Thyroid gland (tissue), 4 donors: ENCODE measurements around the gene STAT2. TPM values are rescaled to one million over a fixed set of nuclear protein-coding genes. Genes with fewer than 3 reads are reported as not detected.

ENCODE experiments used
- DNase-seq, 2 donors: peaks; one replicate each; pipeline ENCODE4 v3.0.0-alpha.2; 2019
- H3K27ac ChIP-seq, 3 donors: fragments of 200-600 bp; sonication (generic); 1 replicate in 2 of 3; 2 replicates in 1 of 3; pipeline ENCODE4 v1.5.1; 2016 to 2019; ENCODE audit warnings: mild to moderate bottlenecking in 1 of 3, moderate library complexity in 1 of 3
- H3K27me3 ChIP-seq: fragments of 200-600 bp; sonication (generic); one replicate; pipeline ENCODE4 v1.5.1; 2019
- H3K36me3 ChIP-seq, 2 donors: fragments of 200-600 bp; sonication (generic); one replicate each; pipeline ENCODE4 v1.5.1; 2016 to 2019
- H3K4me1 ChIP-seq, 2 donors: fragments of 200-600 bp; sonication (generic); one replicate each; pipeline ENCODE4 v1.5.1; 2017 to 2019
- H3K4me3 ChIP-seq, 3 donors: fragments of 200-600 bp; sonication (generic); replicated peaks in 1 of 3; 1 replicate in 2 of 3; 2 replicates in 1 of 3; pipeline ENCODE4 v1.5.1; 2016; ENCODE audit warnings: mild to moderate bottlenecking in 1 of 3
- H3K9me3 ChIP-seq: fragments of 200-600 bp; sonication (generic); one replicate; pipeline ENCODE4 v1.5.1; 2017
- POLR2A ChIP-seq, 2 donors: fragments of 450-650 bp; IDR thresholded peaks; one replicate each; pipeline ENCODE4 v1.6.1; 2017; ENCODE audit warnings: antibody characterized with exemption in 2 of 2, mild to moderate bottlenecking in 2 of 2, moderate library complexity in 1 of 2
- WGBS, 2 donors: methylation state at CpG; one replicate each; pipeline ENCODE4 v1.1.5; 2017; 5-methylcytosine and 5-hydroxymethylcytosine counted together
- intact Hi-C: fragments of 100-400 bp; cut with DNase I; formaldehyde crosslinking; loops from one replicate; pipeline ENCODE4 v1.15.1; 2023
- small RNA-seq: library from RNA; depleted of rRNA; stranded (forward); fragments of <200 nt; gene quantifications from one replicate; pipeline ENCODE3, GENCODE V24; 2016
- total RNA-seq, 4 donors: library from RNA; depleted of rRNA; stranded (reverse); fragments of >200 nt; gene quantifications; one replicate each; pipeline ENCODE4 v1.2.3, GENCODE V29; 2016
- TF ChIP-seq, protein P1 (sequence below), 6 experiments: fragments of 200-600 bp in 3 of 6; fragments of 450-650 bp in 3 of 6; sonication (generic) in 3 of 6; IDR thresholded peaks; one replicate each; pipeline ENCODE4 v1.5.1; 2016 to 2019; ENCODE audit warnings: antibody characterized with exemption in 6 of 6, mild to moderate bottlenecking in 2 of 6, inconsistent platforms in 1 of 6, moderate library complexity in 1 of 6

The STAT2 gene
- total RNA-seq, 4 donors from 2014 or later, result 121 to 166 (median 146) TPM

DNA sequence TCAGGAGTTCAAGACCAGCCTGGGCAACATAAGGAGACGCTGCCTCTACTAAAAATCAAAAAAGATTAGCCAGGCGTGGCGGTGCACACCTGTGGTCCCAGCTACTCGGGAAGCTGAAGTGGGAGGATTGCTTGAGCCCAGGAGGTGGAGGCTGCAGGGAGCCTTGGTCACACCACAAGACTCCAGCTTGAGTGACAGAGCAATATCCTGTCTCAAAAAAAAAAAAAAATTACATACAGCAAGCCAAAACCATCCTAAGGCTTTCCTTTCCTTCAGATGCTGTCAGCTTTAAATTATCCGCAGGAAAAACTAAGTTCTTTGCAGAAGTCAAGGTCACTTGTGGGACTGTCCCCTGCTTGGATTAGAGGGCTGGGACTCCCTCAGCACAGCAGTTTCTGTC, 61.1 kb downstream of the STAT2 start:
- intact Hi-C loops, result loop anchor here (10.0 kb wide), 1 partner anchor 166 kb away; the partner anchor contains the start of gene SPRYD4
- no peak for DNase-seq
- WGBS, 2 donors, result 72 to 80% methylated on average over 5 of the region's 5 CpGs
- Histone ChIP-seq H3K4me1 (peaks cover 41 to 50% of the 10 kb centered on the region in 2 donors), H3K4me3 (peak overlapping the region in 2 of 3 donors; percentile 77 to 86), H3K9me3 (no peaks in the 10 kb centered on the region), H3K27me3 (no peaks in the 10 kb centered on the region), H3K27ac (no peak overlapping the region), H3K36me3 (no peaks in the 10 kb centered on the region)
- TF ChIP-seq POLR2A (IDR thresholded peaks at IDR 0.05), result no peak
- TF ChIP-seq, protein P1, sequence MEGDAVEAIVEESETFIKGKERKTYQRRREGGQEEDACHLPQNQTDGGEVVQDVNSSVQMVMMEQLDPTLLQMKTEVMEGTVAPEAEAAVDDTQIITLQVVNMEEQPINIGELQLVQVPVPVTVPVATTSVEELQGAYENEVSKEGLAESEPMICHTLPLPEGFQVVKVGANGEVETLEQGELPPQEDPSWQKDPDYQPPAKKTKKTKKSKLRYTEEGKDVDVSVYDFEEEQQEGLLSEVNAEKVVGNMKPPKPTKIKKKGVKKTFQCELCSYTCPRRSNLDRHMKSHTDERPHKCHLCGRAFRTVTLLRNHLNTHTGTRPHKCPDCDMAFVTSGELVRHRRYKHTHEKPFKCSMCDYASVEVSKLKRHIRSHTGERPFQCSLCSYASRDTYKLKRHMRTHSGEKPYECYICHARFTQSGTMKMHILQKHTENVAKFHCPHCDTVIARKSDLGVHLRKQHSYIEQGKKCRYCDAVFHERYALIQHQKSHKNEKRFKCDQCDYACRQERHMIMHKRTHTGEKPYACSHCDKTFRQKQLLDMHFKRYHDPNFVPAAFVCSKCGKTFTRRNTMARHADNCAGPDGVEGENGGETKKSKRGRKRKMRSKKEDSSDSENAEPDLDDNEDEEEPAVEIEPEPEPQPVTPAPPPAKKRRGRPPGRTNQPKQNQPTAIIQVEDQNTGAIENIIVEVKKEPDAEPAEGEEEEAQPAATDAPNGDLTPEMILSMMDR (IDR thresholded peaks at IDR 0.05), result no peak

DNA sequence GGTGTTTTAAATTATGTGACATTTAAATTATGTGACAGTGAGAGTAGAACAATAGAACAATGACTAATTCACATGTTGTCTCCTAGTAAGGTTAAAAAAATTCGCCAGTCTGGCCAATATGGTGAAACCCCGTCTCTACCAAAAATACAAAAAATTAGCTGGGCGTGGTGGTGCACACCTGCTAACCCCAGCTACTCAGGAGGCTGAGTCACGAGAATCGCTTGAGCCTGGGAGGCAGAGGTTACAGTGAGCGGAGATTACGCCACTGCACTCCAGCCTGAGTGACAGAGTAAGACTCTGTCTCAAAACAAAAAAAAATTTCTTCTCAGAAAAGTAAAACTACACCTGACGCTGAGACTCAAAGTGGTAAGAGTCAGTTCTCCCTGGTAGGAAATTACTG, 62.5 kb downstream of the STAT2 start:
- Histone ChIP-seq H3K27ac (no peak overlapping the region), H3K4me1 (peaks cover 36 to 43% of the 10 kb centered on the region in 2 donors), H3K36me3 (no peaks in the 10 kb centered on the region), H3K4me3 (no peak overlapping the region), H3K9me3 (no peaks in the 10 kb centered on the region), H3K27me3 (no peaks in the 10 kb centered on the region)
- WGBS, 2 donors, result 91 to 94% methylated on average over 8 of the region's 8 CpGs
- no peak for DNase-seq
- TF ChIP-seq, protein P1 (IDR thresholded peaks at IDR 0.05), result no peak
- no peak for TF ChIP-seq POLR2A (IDR thresholded peaks at IDR 0.05)
- intact Hi-C loops, result loop anchor here (10.0 kb wide), 1 partner anchor 167 kb away; the partner anchor contains the start of gene SPRYD4

- intact Hi-C loops, result loop anchor here (10.0 kb wide), 1 partner anchor 169 kb away; the partner anchor contains the start of gene SPRYD4
- Histone ChIP-seq H3K4me3 (no peak overlapping the region), H3K27me3 (no peaks in the 10 kb centered on the region), H3K36me3 (no peaks in the 10 kb centered on the region), H3K27ac (no peak overlapping the region), H3K9me3 (no peaks in the 10 kb centered on the region), H3K4me1 (peaks cover 28 to 44% of the 10 kb centered on the region in 2 donors)
- WGBS, 2 donors, result 73 to 82% methylated on average over 5 of the region's 5 CpGs
- DNase-seq, result no peak
- no peak for TF ChIP-seq POLR2A (IDR thresholded peaks at IDR 0.05)
- TF ChIP-seq, protein P1 (IDR thresholded peaks at IDR 0.05), result no peak
Observed at GRCh38 chr12:56296295-56296694, 63.6 kb downstream of the STAT2 start.

DNA sequence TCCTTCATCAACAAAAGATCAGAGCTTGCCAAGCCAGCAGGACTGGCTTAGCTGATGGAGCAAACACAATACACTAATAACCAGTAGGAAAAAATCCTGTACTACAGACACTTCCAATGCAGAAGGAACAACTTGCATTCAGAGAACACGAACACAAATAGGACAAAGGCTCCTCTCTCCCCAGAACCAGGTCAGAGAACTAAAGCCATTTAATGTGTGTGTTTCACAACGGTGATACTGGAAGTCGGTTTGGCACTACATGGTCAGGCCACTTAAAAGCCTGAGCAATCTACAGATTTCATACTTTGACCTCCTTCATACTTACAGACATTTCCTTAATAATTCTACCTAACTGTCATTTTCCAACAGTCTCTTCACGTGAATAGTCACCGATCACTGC, 66.1 kb downstream of the STAT2 start:
- peaks cover 15 to 36% of the 10 kb centered on the region in 2 donors for H3K4me1 ChIP-seq
- H3K27me3 ChIP-seq, result no peaks in the 10 kb centered on the region
- TF ChIP-seq POLR2A (IDR thresholded peaks at IDR 0.05), result no peak
- TF ChIP-seq, protein P1 (IDR thresholded peaks at IDR 0.05), result no peak
- H3K9me3 ChIP-seq, result no peaks in the 10 kb centered on the region
- DNase-seq, result no peak
- WGBS, 2 donors, result 82 to 96% methylated on average over 5 of the region's 5 CpGs
- intact Hi-C loops, result loop anchor here (10.0 kb wide), 1 partner anchor 171 kb away; the partner anchor contains the start of gene SPRYD4
- H3K27ac ChIP-seq, result no peak overlapping the region
- H3K4me3 ChIP-seq, result no peak overlapping the region
- peaks cover 0 to 2% of the 10 kb centered on the region in 2 donors for H3K36me3 ChIP-seq

Small RNA genes lying within 50 kb of the gene (small RNA-seq; reads per million reads assigned to genes)
- not detected for gene RNU7-40P

Other genes with a start within 250 kb of the STAT2 start
- 1,000 to 10,000 TPM; 1,344 to 2,817 (median 2,330) TPM for gene RPL41, start 243.5 kb downstream of the STAT2 start, total RNA-seq
- 1 to 10 TPM; 4.7 to 7.7 (median 5.6) TPM for gene ZC3H10, start 241.8 kb downstream of the STAT2 start, total RNA-seq
- gene ESYT1, start 231.8 kb downstream of the STAT2 start, total RNA-seq, result 10 to 100 TPM; 60.6 to 84.7 (median 68.7) TPM
- gene MYL6B, start 207.5 kb downstream of the STAT2 start, total RNA-seq, result 100 to 1,000 TPM in 1 of 4 donors, 10 to 100 TPM in 3; 33.4 to 115 (median 48.1) TPM
- 1,000 to 10,000 TPM; 1,110 to 2,359 (median 1,915) TPM for gene MYL6, start 201.7 kb downstream of the STAT2 start, total RNA-seq
- gene SMARCC2, start 170.6 kb downstream of the STAT2 start, total RNA-seq, result 100 to 1,000 TPM in 1 of 4 donors, 10 to 100 TPM in 3; 76.5 to 101 (median 83.0) TPM
- gene RNF41, start 138.2 kb downstream of the STAT2 start, total RNA-seq, result 10 to 100 TPM; 63.4 to 89.7 (median 73.4) TPM
- 10 to 100 TPM; 19.4 to 35.7 (median 31.4) TPM for gene NABP2, start 135.8 kb downstream of the STAT2 start, total RNA-seq
- gene SLC39A5, start 130.1 kb downstream of the STAT2 start, total RNA-seq, result not detected
- 10 to 100 TPM; 15.9 to 22.3 (median 18.3) TPM for gene ANKRD52, start 101.7 kb downstream of the STAT2 start, total RNA-seq
- 10 to 100 TPM; 11.3 to 28.7 (median 19.7) TPM for gene COQ10A, start 93.2 kb downstream of the STAT2 start, total RNA-seq
- 100 to 1,000 TPM; 110 to 190 (median 118) TPM for gene CS, start 59.8 kb downstream of the STAT2 start, total RNA-seq
- 100 to 1,000 TPM; 107 to 129 (median 124) TPM for gene CNPY2, start 44.1 kb downstream of the STAT2 start, total RNA-seq
- 100 to 1,000 TPM in 3 of 4 donors, 10 to 100 TPM in 1; 95.7 to 148 (median 134) TPM for gene PAN2, start 26.1 kb downstream of the STAT2 start, total RNA-seq
- gene IL23A, start 21.2 kb downstream of the STAT2 start, total RNA-seq, result 1 to 10 TPM in 1 of 4 donors, under 1 TPM in 1, not detected in 2; 0.67 to 1.1 TPM
- gene APOF, start 2.8 kb upstream of the STAT2 start, total RNA-seq, result not detected
- gene TIMELESS, start 89.3 kb upstream of the STAT2 start, total RNA-seq, result 1 to 10 TPM; 4.6 to 7.6 (median 6.7) TPM
- gene MIP, start 94.5 kb upstream of the STAT2 start, total RNA-seq, result not detected
- gene SPRYD4, start 108.5 kb upstream of the STAT2 start, total RNA-seq, result 1 to 10 TPM; 2.8 to 4.6 (median 4.3) TPM
- gene GLS2, start 128.1 kb upstream of the STAT2 start, total RNA-seq, result 1 to 10 TPM; 1.8 to 4.2 (median 2.7) TPM
- gene RBMS2, start 161.7 kb upstream of the STAT2 start, total RNA-seq, result 10 to 100 TPM; 39.8 to 58.3 (median 50.2) TPM